Iris pigment epithelial cell (primary cell): ENCODE data around the gene TAF1A.
"Not testable (repeated sequence)": the region's sequence is repeated elsewhere in the genome, so short reads cannot be mapped to it uniquely, and the experiment has no call there.

Experiments used
- DNase-seq: peaks from one replicate; pipeline ENCODE4 v3.0.0-alpha.2; 2011; ENCODE audit warnings: low read depth

The TAF1A gene

DNA sequence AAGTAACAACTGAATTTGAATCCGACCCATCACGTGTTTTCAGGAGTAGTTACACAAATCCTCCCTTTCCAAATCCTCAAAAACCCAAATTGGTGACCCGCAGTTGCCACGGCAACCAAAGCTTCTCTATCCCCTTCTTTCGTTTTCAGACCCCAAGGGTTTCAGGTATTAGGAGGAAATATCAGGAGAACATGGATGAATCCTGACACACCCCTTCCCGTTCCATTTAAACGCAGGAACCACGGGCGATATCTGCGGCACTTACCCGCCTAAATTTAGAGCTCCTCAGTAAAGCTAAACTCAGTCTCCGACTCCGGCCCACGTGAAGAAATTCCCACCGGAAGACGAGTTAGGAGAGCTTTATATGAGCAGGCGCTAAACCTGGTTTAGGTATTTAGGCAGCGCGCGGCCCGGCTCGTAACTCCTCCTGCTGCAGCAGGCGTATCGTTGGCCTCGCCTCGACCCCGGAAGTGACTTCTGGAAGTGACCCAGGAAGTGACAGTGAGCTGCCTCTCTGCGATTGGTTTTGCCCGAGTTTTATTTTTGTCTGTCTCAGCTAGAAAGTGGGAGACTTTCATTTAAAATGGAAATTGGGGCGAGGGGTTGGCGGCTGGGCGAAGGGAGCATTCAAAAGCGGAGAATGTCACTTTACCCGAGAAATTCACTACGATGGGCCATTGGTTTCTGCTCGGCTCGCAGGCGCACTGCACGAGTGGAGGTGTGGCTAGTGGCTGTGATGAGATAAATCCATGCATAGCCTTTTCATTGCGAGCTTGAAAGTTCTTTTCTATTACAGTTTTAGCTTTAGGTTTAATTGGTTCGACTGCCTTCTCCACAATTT is at the start of gene TAF1A:
Gene TAF1A (minus strand): TSS at position 472 of the 841 bp plus-strand sequence.
- peak; percentile 84 for DNase-seq

DNA sequence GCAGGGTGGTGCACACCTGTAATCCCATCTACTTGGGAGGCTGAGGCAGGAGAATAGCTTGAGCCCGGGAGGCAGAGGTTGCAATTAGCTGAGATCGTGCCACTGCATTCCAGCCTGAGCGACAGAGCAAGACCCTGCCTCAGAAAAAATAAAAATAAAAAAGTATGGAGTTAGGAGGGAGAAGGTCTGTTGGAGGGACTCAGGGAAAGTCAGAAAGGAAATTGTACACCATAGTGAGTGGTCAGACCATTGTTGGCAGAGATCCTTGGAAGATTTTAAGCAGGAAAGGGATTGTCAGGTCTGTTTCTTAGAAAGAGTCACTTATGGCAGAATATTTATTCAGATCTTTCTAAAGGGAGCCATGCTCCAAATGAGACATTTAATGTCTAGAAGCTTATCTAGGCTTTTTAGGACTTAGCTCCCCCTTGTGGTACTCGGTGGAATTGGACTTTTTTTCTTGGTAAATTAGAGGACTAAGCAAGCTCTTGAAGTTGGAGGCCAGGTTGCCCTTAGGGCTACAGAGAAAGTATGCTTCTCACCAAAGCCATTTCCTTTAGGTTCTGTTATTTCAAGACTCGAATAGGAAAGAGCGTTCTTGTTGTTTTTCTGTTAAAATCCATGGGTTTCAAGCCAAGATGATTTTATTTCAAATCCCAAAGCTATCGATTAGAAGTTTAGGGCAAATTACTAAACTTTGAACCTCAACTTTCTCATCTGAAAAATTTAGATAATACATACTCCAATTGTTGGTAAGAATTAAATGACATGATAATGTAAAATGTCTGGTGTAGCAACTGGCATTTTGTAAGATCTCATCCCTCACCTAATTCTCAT is 44.7 kb upstream of the TAF1A start:
- peak; percentile 87 for DNase-seq

- DNase-seq, result no peak
Measured at GRCh38 chr1:222632749-222633148, 43.0 kb upstream of the TAF1A start.

- peak; percentile 77 for DNase-seq
Measured at GRCh38 chr1:222631611-222632208, 42.0 kb upstream of the TAF1A start.

DNA sequence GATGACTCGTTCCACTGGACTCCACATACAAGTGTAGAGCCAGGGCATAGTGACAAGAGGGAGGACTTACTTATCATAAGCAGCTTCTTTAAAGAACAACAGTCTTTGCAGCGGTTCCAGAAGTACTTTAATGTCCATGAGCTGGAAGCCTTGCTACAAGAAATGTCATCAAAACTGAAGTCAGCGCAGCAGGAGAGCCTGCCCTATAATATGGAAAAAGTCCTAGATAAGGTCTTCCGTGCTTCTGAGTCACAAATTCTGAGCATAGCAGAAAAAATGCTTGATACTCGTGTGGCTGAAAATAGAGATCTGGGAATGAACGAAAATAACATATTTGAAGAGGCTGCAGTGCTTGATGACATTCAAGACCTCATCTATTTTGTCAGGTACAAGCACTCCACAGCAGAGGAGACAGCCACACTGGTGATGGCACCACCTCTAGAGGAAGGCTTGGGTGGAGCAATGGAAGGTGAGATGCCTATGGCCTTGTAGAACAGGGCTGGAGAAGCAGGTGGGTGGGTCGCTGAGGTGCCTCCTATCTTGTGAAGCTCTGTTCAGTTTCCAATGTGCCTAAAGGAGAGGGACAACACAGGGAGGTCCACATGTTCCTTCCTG is 40.3 kb upstream of the TAF1A start:
- DNase-seq, result peak; percentile 52

GRCh38 chr1:222627232-222627631 is 37.5 kb upstream of the TAF1A start:
- DNase-seq, result peak; percentile 53

DNA sequence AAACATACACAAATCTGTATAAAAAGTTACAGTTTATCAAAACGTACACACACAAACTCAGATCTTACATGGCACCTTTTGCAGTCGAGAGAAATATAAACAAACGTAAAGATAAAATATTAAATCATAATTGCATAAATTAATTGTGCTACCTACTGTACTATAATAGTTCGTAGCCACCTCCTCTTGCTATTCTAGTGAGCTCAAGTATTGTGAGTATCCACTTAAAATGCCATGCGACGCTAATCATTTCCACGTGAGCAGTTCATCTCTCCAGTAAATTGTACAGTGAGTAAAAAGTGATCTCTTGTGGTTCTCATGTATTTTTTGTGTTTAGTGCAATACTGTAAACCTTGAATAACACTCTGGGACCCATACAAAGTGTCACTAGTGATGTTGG is 34.5 kb upstream of the TAF1A start:
- no peak for DNase-seq

GRCh38 chr1:222623458-222623857 is 33.7 kb upstream of the TAF1A start:
- no peak for DNase-seq

DNA sequence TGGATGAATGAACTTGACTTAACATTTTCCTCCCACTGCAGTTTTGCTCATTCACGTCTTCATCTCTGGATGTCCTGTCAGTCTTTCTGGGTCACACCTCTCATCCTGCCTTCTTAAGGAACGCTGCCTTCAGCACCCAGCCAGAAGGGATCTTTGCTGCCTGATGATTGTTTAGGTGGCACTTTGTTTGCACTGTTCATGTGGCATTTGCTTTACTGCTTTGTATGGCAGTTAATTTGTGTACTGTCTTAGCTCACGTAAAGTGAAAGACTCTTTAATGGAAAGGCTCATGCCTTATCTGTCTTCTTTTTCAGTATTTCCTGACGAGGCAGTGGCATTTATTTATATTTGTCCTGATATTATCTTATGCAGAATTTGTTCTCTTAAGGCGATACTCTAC is 33.0 kb upstream of the TAF1A start:
- DNase-seq, result no peak

- no peak for DNase-seq
Measured at GRCh38 chr1:222620566-222620965, 30.8 kb upstream of the TAF1A start.

GRCh38 chr1:222618880-222619596 is 29.3 kb upstream of the TAF1A start:
- DNase-seq, result peak; percentile 47

- peak; percentile 25 for DNase-seq
Measured at GRCh38 chr1:222618001-222618879, 28.5 kb upstream of the TAF1A start, which contains the start of gene MIA3. TSS of gene MIA3 (plus strand) at chr1:222618097. CDS start at chr1:222618111, 14 bp downstream.

DNA sequence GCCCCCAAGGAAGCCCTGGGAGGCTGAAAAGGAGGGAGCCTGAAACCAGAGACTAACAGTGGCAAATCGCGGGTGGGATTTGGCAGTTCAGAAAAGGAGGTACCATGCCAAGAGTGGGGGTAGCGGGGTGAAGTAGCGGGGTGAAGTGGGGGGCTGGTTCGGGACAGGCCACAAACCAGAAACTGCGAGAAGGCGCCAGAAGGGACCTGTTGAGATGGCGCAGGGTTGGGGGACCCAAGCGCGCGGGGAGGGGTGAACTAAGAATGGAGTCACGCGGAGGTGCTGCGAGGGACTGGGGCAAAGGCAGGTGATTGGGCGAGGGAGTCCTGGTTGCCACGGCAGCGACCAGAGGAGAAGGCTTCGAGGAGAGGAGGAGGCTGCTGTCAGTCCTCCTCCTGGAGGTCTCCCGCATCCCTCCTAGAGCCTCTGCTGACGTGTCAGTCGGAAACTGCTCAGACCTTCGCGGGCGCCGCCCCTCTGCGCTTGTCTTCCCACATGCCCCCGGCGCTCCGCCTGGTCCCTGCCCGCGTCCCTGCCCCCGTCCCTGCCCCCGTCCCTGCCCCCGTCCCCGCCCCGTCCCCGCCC is 27.7 kb upstream of the TAF1A start:
- peak; percentile 100 for DNase-seq

GRCh38 chr1:222616525-222616924 is 26.8 kb upstream of the TAF1A start:
- DNase-seq, result peak; percentile 86

DNA sequence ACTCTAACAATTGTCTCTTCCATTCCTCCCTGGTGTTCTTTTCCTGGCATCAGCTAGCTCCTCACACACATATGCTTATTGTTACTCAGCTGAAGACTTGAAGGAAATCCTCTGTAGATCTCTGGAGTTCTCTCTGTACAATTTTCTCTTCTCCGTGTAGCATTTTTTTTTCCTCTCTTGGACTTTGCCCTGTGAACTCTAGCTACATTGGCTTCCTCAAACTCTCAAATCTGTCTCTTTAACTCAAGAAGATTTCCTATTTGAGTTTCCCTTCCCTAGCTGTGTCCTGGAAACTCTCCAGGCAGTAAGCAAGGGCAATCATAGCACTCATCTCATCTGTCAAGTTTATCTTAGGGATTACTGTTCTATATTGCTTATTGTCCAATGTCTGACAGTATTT is 23.9 kb upstream of the TAF1A start:
- DNase-seq, result no peak

DNA sequence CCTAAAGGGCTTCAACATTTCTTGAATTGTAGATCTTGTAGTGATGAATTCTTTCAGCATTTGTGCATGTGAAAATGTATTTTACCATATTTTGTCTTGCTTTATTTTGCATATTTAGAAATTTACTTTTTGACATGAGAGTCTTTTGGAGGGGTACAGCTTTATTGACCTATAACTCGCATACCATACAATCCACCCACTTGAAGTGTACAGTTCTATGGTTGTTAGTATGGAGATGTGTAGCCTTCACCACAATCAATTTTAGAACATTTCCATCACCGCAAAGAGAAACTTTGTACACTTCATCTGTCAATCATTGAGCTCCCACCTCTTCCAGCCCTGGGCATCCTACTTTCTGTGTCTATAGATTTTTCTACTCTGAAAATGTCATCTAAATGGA is 21.0 kb upstream of the TAF1A start:
- no peak for DNase-seq

- not testable (repeated sequence) for DNase-seq
Measured at GRCh38 chr1:222609111-222609510, 19.4 kb upstream of the TAF1A start.

- DNase-seq, result no peak
Measured at GRCh38 chr1:222606757-222607156, 17.0 kb upstream of the TAF1A start.

GRCh38 chr1:222601257-222601656 is 11.5 kb upstream of the TAF1A start:
- no peak for DNase-seq

DNA sequence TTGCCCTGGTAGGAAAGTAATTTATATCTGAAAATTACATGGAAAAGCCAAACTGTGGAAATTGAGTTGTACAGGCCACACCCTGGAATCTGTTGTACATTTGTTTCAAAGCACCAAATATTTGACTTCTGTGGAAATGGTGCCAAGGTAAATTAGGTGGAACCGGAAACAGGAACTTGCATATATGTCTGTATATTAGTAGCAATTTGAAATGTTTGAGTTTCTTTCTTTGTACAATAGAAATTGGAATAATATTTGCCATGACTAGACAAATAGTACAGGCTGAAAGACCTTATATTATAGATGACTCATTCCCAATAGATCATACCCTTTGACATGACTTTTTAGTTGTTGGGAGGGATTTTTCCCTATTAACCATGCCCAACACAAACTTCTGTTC is 10.5 kb upstream of the TAF1A start:
- no peak for DNase-seq
